H1 (cell line): Measurements from ENCODE around the gene PI4K2A. TPM values are rescaled to one million over a fixed set of nuclear protein-coding genes. Genes with fewer than 3 reads are reported as not detected.

Experiments
- CTCF ChIA-PET: fragments of 300-600 bp; sonication (Branson Sonifier 250); formaldehyde crosslinking; loops from one replicate; lab custom pipeline; 2021; ENCODE audit not compliant: partially characterized antibody; lab: Charles Lee
- POLR2A ChIA-PET: fragments of 300-600 bp; sonication (Branson Sonifier 250); formaldehyde crosslinking; loops from one replicate; lab custom pipeline; 2021; ENCODE audit warnings: inconsistent platforms; ENCODE audit not compliant: partially characterized antibody; lab: Charles Lee
- DNase-seq, 2 experiments: peaks; one replicate each; pipeline versions ENCODE4 v3.0.0 to v3.0.0-alpha.2; 2010 to 2022; ENCODE audit warnings: low spot score in 2 of 2, low read depth in 1 of 2, mixed read lengths in 1 of 2
- FAIRE-seq: peaks from 2 replicates; lab custom pipeline; 2011; peaks lifted over from hg19 to GRCh38; lab: Jason Lieb, UNC
- H2AFZ ChIP-seq: 2 replicates; pipeline ENCODE4 v1.8.1; 2012; ENCODE audit warnings: low read length, inconsistent platforms
- H2AK5ac ChIP-seq: 2 replicates; pipeline ENCODE4 v1.6.1; 2013; ENCODE audit warnings: low read depth, low read length
- H2BK120ac ChIP-seq: replicated peaks from 2 replicates; pipeline ENCODE3; 2013; ENCODE audit warnings: low read depth, low read length, inconsistent platforms
- H2BK12ac ChIP-seq: 2 replicates; pipeline ENCODE4 v1.6.1; 2013; ENCODE audit warnings: low read depth, low read length
- H2BK15ac ChIP-seq: 2 replicates; pipeline ENCODE4 v1.6.1; 2013; ENCODE audit warnings: low read length
- H2BK20ac ChIP-seq: 2 replicates; pipeline ENCODE4 v1.6.1; 2013; ENCODE audit warnings: low read length
- H2BK5ac ChIP-seq: 2 replicates; pipeline ENCODE4 v1.6.1; 2013; ENCODE audit warnings: low read depth, low read length
- H3K14ac ChIP-seq: 2 replicates; pipeline ENCODE4 v1.6.1; 2013; ENCODE audit warnings: inconsistent platforms; ENCODE audit not compliant: insufficient read length
- H3K18ac ChIP-seq: 2 replicates; pipeline ENCODE4 v1.6.1; 2013; ENCODE audit warnings: low read length; ENCODE audit errors: extremely low read depth
- H3K23ac ChIP-seq: 2 replicates; pipeline ENCODE4 v1.6.1; 2013; ENCODE audit warnings: inconsistent platforms; ENCODE audit not compliant: insufficient read length
- H3K23me2 ChIP-seq: 2 replicates; pipeline ENCODE4 v1.6.1; 2013; ENCODE audit warnings: low read depth, low read length
- H3K27ac ChIP-seq: 2 replicates; pipeline ENCODE4 v1.6.1; 2011; ENCODE audit warnings: low read depth, low read length, inconsistent platforms
- H3K27me3 ChIP-seq, 4 experiments: replicated peaks in 1 of 4; 1 replicate in 1 of 4; 2 replicates in 3 of 4; pipeline versions ENCODE4 v1.6.1 to v1.8.1; 2011 to 2013; ENCODE audit warnings: low read length in 3 of 4, mild to moderate bottlenecking in 3 of 4, inconsistent platforms in 2 of 4, mixed read lengths in 2 of 4, moderate library complexity in 1 of 4; ENCODE audit not compliant: control insufficient read depth in 3 of 4, insufficient read depth in 3 of 4; ENCODE audit errors: extremely low read depth in 1 of 4
- H3K36me3 ChIP-seq, 4 experiments: 2 replicates each; pipeline versions ENCODE4 v1.6.1 to v1.8.1; 2011 to 2013; ENCODE audit warnings: mild to moderate bottlenecking in 4 of 4, low read length in 3 of 4, moderate library complexity in 2 of 4, control low read depth in 1 of 4, inconsistent platforms in 1 of 4; ENCODE audit not compliant: insufficient read depth in 4 of 4, control insufficient read depth in 2 of 4
- H3K4ac ChIP-seq: replicated peaks from 2 replicates; pipeline ENCODE3; 2013; ENCODE audit warnings: low read length, low read depth, mixed read lengths, inconsistent platforms; ENCODE audit not compliant: insufficient read length
- H3K4me1 ChIP-seq, 4 experiments: replicated peaks in 1 of 4; 1 replicate in 1 of 4; 2 replicates in 3 of 4; pipeline versions ENCODE4 v1.6.1 to v1.8.1; 2011 to 2013; ENCODE audit warnings: low read length in 3 of 4, inconsistent platforms in 2 of 4, mixed read lengths in 1 of 4; ENCODE audit not compliant: insufficient read depth in 4 of 4, control insufficient read depth in 3 of 4
- H3K4me2 ChIP-seq, 2 experiments: 2 replicates each; pipeline versions ENCODE4 v1.6.1 to v1.8.1; 2011 to 2013; ENCODE audit warnings: low read depth in 2 of 2, low read length in 2 of 2, control low read depth in 1 of 2, inconsistent platforms in 1 of 2, mild to moderate bottlenecking in 1 of 2; ENCODE audit not compliant: insufficient read depth in 1 of 2
- H3K4me3 ChIP-seq, 4 experiments: fragments of 200-600, 300-600 bp in 1 of 4; sonication (generic), shearing (Covaris generic), sonication (Bioruptor Twin) in 1 of 4; 2 replicates each; pipeline versions ENCODE4 v1.5.1 to v1.8.1; 2011 to 2016; ENCODE audit warnings: low read length in 4 of 4, low read depth in 3 of 4, control low read depth in 2 of 4, inconsistent platforms in 2 of 4, mild to moderate bottlenecking in 2 of 4, mixed read lengths in 1 of 4, moderate library complexity in 1 of 4; ENCODE audit not compliant: insufficient read depth in 2 of 4; ENCODE audit errors: extremely low read depth in 1 of 4
- H3K56ac ChIP-seq: replicated peaks from 2 replicates; pipeline ENCODE3; 2013; ENCODE audit warnings: low read depth, mild to moderate bottlenecking, mixed read lengths, low read length, inconsistent platforms; ENCODE audit not compliant: insufficient read length
- H3K79me1 ChIP-seq: 2 replicates; pipeline ENCODE4 v1.6.1; 2013; ENCODE audit warnings: low read depth, low read length, control low read depth
- H3K79me2 ChIP-seq, 2 experiments: 2 replicates each; pipeline versions ENCODE4 v1.6.1 to v1.8.1; 2012 to 2013; ENCODE audit warnings: low read length in 2 of 2, mild to moderate bottlenecking in 2 of 2, inconsistent platforms in 1 of 2; ENCODE audit not compliant: insufficient read depth in 2 of 2, control insufficient read depth in 1 of 2
- H3K9ac ChIP-seq, 4 experiments: replicated peaks in 1 of 4; 1 replicate in 1 of 4; 2 replicates in 3 of 4; pipeline versions ENCODE4 v1.6.1 to v1.8.1; 2011 to 2013; ENCODE audit warnings: low read depth in 3 of 4, low read length in 3 of 4, control low read depth in 2 of 4, mild to moderate bottlenecking in 2 of 4, moderate library complexity in 2 of 4, inconsistent platforms in 1 of 4; ENCODE audit errors: extremely low read depth in 1 of 4
- H3K9me3 ChIP-seq, 2 experiments: 2 replicates each; pipeline versions ENCODE4 v1.6.1 to v1.8.1; 2012 to 2013; ENCODE audit warnings: mild to moderate bottlenecking in 2 of 2, moderate library complexity in 2 of 2, control low read depth in 1 of 2, inconsistent platforms in 1 of 2, low read depth in 1 of 2, low read length in 1 of 2, mixed read lengths in 1 of 2; ENCODE audit not compliant: insufficient read depth in 2 of 2
- H4K20me1 ChIP-seq, 2 experiments: replicated peaks in 1 of 2; 2 replicates each; pipeline versions ENCODE3 to v1.8.1; 2011 to 2013; ENCODE audit warnings: inconsistent platforms in 2 of 2, low read length in 2 of 2, mild to moderate bottlenecking in 1 of 2; ENCODE audit not compliant: insufficient read depth in 2 of 2, control insufficient read depth in 1 of 2
- H4K5ac ChIP-seq: 2 replicates; pipeline ENCODE4 v1.6.1; 2013; ENCODE audit warnings: low read length, low read depth, mixed read lengths, inconsistent platforms; ENCODE audit not compliant: insufficient read length
- H4K8ac ChIP-seq: 2 replicates; pipeline ENCODE4 v1.8.0; 2013; ENCODE audit warnings: mild to moderate bottlenecking, moderate library complexity, low read length, inconsistent platforms; ENCODE audit not compliant: insufficient read depth; ENCODE audit errors: extremely low read depth
- H4K91ac ChIP-seq: replicated peaks from 2 replicates; pipeline ENCODE3; 2013; ENCODE audit warnings: low read length, mixed read lengths, inconsistent platforms; ENCODE audit not compliant: insufficient read length
- HDAC6 ChIP-seq: IDR thresholded peaks from one replicate; pipeline ENCODE4 v1.7.1; 2012; ENCODE audit warnings: low read depth, mild to moderate bottlenecking, inconsistent platforms, low read length, moderate library complexity
- PHF8 ChIP-seq: fragments of 200-600 bp; sonication (generic); conservative IDR thresholded peaks from 2 replicates; pipeline ENCODE4 v1.7.1; 2012; ENCODE audit warnings: low read depth, mild to moderate bottlenecking, inconsistent platforms, low read length, moderate library complexity
- POLR2A ChIP-seq, 2 experiments: IDR thresholded peaks; 1 replicate in 1 of 2; 2 replicates in 1 of 2; pipeline ENCODE4 v1.6.1; 2011; ENCODE audit warnings: low read depth in 2 of 2, low read length in 2 of 2, mild to moderate bottlenecking in 2 of 2; ENCODE audit errors: control extremely low read depth in 1 of 2
- POLR2AphosphoS5 ChIP-seq: IDR thresholded peaks from 2 replicates; pipeline ENCODE4 v1.6.1; 2011; ENCODE audit warnings: low read depth, low read length
- RAD21 ChIP-seq, 2 experiments: IDR thresholded peaks in 1 of 2; conservative IDR thresholded peaks in 1 of 2; 2 replicates each; pipeline ENCODE4 v1.6.1; 2011; ENCODE audit warnings: low read depth in 2 of 2, low read length in 2 of 2, improper control_type of control experiment in 1 of 2, inconsistent platforms in 1 of 2, mild to moderate bottlenecking in 1 of 2, moderate library complexity in 1 of 2
- WGBS, 2 experiments: shearing (Covaris generic) in 1 of 2; methylation state at CpG; one replicate each; pipeline versions ENCODE4 v1.1.6 to v1.1.7; 2013 to 2015; ENCODE audit warnings: low lambda C conversion rate in 2 of 2, mixed read lengths in 2 of 2, inconsistent platforms in 1 of 2, low coverage in 1 of 2, missing lambda C conversion rate in 1 of 2; ENCODE audit not compliant: insufficient replicate concordance in 2 of 2, insufficient coverage in 1 of 2, insufficient read length in 1 of 2; ENCODE audit errors: extremely low coverage in 1 of 2, missing lambda C conversion rate in 1 of 2; 5-methylcytosine and 5-hydroxymethylcytosine counted together
- polyA plus RNA-seq, 7 experiments: library from polyadenylated mRNA; depleted of rRNA in 3 of 7; stranded (reverse) in 5 of 7; unstranded in 2 of 7; fragments of >200 nt in 5 of 7; fragments of 200-250 nt in 2 of 7; gene quantifications; 1 replicate in 5 of 7; 2 replicates in 1 of 7; 4 replicates in 1 of 7; pipeline versions ENCODE4 v1.2.1 to v1.2.3, GENCODE V29; 2011 to 2013; ENCODE audit warnings: missing spikeins in 2 of 7, mixed read lengths in 2 of 7
- total RNA-seq: library from RNA; stranded (reverse); fragmentation: NEBNext Ultra II Directional; extraction: Animal tissue kit (Norgen Biotek cat#: 25700); gene quantifications from 2 replicates; pipeline ENCODE4 v1.2.1, GENCODE V29; 2021
- TF ChIP-seq, protein P1 (sequence below), 3 experiments: IDR thresholded peaks; 1 replicate in 2 of 3; 2 replicates in 1 of 3; pipeline versions ENCODE4 v1.5.1 to v1.6.1; 2011; ENCODE audit warnings: low read length in 3 of 3, mild to moderate bottlenecking in 3 of 3, inconsistent platforms in 2 of 3, low read depth in 1 of 3, moderate library complexity in 1 of 3; ENCODE audit not compliant: insufficient read depth in 1 of 3; ENCODE audit errors: control extremely low read depth in 1 of 3

PI4K2A gene
- total and polyA plus RNA-seq, 2 of the 8 experiments (the other 6 are each of a cell fraction or from before 2014, with no cell fraction given) = 20.7 to 21.9 TPM

DNA sequence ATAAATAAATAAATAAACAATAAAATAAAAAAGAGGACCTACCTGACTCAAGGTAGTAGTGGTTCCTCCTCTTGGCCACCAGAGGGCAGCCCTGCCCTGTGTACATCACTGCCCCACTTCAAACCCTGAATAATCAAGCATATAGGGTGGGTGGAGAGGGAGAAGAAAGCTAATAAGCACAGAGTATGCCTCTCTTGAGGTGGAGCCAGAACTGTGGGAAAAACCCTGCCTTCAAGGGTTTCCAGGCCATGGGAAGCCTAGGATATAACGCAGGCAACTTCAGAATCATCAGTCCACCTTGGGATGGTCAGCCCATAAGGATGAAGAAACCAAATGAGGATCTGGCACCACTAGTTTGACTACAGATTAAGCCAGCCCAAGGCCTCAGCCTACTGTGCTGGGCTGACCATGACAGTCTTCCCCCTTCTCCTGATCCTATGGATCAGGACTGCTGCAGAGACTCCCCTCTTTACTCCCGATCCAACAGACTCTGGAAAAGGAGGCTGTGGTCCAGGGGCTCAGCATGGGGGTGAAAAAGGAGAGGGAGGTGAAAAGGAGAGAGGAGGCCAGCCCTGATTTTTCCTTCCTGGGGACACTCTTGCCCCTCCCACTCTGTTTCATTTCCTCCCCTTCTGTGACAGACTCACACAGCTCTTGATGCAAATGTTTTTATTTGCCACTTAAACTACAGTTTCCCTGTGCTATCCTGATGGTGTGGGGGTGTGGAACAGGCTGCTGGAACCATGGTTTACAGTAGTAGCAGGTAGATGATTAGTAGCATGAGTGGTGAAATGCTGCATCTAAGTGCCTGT is 36.5 kb downstream of the PI4K2A start:
- FAIRE-seq (no peak), DNase-seq (peak in 1 of 2 experiments; percentile 55)
- H3K23me2 ChIP-seq = no peaks in the 10 kb centered on the region
- H3K9me3 ChIP-seq = no peaks in the 10 kb centered on the region
- H2BK12ac ChIP-seq = no peak overlapping the region
- H2AK5ac ChIP-seq = no peak overlapping the region
- H4K20me1 ChIP-seq = peaks cover 0 to 2% of the 10 kb centered on the region in 2 experiments
- no peaks in the 10 kb centered on the region for H3K79me1 ChIP-seq
- H3K4me3 ChIP-seq = no peak overlapping the region
- H2BK15ac ChIP-seq = no peak overlapping the region
- no peak overlapping the region for H2BK20ac ChIP-seq
- H3K18ac ChIP-seq = no peak overlapping the region
- H3K56ac ChIP-seq = no peak overlapping the region
- no peak overlapping the region for H4K91ac ChIP-seq
- H3K36me3 ChIP-seq = peaks cover 21 to 30% (median 26%) of the 10 kb centered on the region in 4 experiments
- H3K27me3 ChIP-seq = no peaks in the 10 kb centered on the region
- POLR2A ChIA-PET = interaction anchor here (0.6 to 2.6 kb wide), 10 partner anchors 10 to 1110 kb away, joined by 3 to 20 read pairs (median 3); partner anchors contain the start of genes AVPI1 and MARVELD1
- no peak overlapping the region for H3K27ac ChIP-seq
- H4K8ac ChIP-seq = no peak overlapping the region
- H3K23ac ChIP-seq = no peak overlapping the region
- H3K4ac ChIP-seq = no peak overlapping the region
- CTCF ChIA-PET = interaction anchor here (0.6 to 8.5 kb wide), 32 partner anchors 9 to 327 kb away, joined by 3 to 127 read pairs (median 4); partner anchors contain the start of genes ANKRD2, AVPI1, MARVELD1 and PI4K2A
- peak overlapping the region in 1 of 4 experiments; percentile 32; a peak in 2 of 7 replicates for H3K9ac ChIP-seq
- no peak overlapping the region for H3K14ac ChIP-seq
- H4K5ac ChIP-seq = no peak overlapping the region
- 0 out of 4 replicates have a peak, but pooled peaks cover 0 to 2% of the 10 kb centered on the region in 2 experiments for H3K79me2 ChIP-seq
- no peak overlapping the region for H2BK120ac ChIP-seq
- no peak overlapping the region for H3K4me2 ChIP-seq
- no peaks in the 10 kb centered on the region for H3K4me1 ChIP-seq
- no peak overlapping the region for H2AFZ ChIP-seq
- WGBS, 2 experiments = 91% methylated on average over 2 of the region's 2 CpGs; no CpG with 5 or more reads in 1 of the 2 experiments
- no peak overlapping the region for H2BK5ac ChIP-seq
- TF ChIP-seq HDAC6 (no peak), POLR2AphosphoS5 (peak; percentile 44; the same call in 1 of the 2 replicates), POLR2A (IDR thresholded peaks at IDR 0.05; ENCODE audit: control extremely low read depth in 1 of 2, low read depth in 2 of 2, low read length in 2 of 2) (peak in 1 of 2 experiments; percentile 47; a peak in 1 of 3 replicates), RAD21 (IDR thresholded peaks at IDR 0.05 in 1 of 2, conservative IDR thresholded peaks at IDR 0.05 in 1 of 2; ENCODE audit: low read depth in 2 of 2, low read length in 2 of 2) (peak; percentile 84 to 85), PHF8 (no peak)
- TF ChIP-seq, protein P1, sequence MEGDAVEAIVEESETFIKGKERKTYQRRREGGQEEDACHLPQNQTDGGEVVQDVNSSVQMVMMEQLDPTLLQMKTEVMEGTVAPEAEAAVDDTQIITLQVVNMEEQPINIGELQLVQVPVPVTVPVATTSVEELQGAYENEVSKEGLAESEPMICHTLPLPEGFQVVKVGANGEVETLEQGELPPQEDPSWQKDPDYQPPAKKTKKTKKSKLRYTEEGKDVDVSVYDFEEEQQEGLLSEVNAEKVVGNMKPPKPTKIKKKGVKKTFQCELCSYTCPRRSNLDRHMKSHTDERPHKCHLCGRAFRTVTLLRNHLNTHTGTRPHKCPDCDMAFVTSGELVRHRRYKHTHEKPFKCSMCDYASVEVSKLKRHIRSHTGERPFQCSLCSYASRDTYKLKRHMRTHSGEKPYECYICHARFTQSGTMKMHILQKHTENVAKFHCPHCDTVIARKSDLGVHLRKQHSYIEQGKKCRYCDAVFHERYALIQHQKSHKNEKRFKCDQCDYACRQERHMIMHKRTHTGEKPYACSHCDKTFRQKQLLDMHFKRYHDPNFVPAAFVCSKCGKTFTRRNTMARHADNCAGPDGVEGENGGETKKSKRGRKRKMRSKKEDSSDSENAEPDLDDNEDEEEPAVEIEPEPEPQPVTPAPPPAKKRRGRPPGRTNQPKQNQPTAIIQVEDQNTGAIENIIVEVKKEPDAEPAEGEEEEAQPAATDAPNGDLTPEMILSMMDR (IDR thresholded peaks at IDR 0.05; ENCODE audit: control extremely low read depth in 1 of 3, insufficient read depth in 1 of 3, low read depth in 1 of 3, low read length in 3 of 3) = peak; percentile 75 to 85 (median 77)
